Mucosa of stomach (tissue), 1 donor: Measurements from ENCODE around the gene ERBIN.
"Not testable (repeated sequence)": the region's sequence is repeated elsewhere in the genome, so short reads cannot be mapped to it uniquely, and the experiment has no call there.

Experiments used
- H3K27me3 ChIP-seq: one replicate; pipeline ENCODE4 v1.7.0; 2013; ENCODE audit warnings: mild to moderate bottlenecking, low read length; ENCODE audit not compliant: control insufficient read depth, insufficient read depth
- H3K36me3 ChIP-seq: one replicate; pipeline ENCODE4 v1.7.0; 2013; ENCODE audit warnings: low read length; ENCODE audit not compliant: control insufficient read depth, insufficient read depth
- H3K4me1 ChIP-seq: one replicate; pipeline ENCODE4 v1.7.0; 2013; ENCODE audit warnings: mild to moderate bottlenecking, low read length; ENCODE audit not compliant: control insufficient read depth, insufficient read depth
- H3K4me3 ChIP-seq: one replicate; pipeline ENCODE4 v1.7.0; 2013; ENCODE audit warnings: low read length
- H3K9ac ChIP-seq: one replicate; pipeline ENCODE4 v1.7.0; 2013; ENCODE audit warnings: mild to moderate bottlenecking, low read length, moderate library complexity
- H3K9me3 ChIP-seq: one replicate; pipeline ENCODE4 v1.7.0; 2013; ENCODE audit warnings: mild to moderate bottlenecking, low read length, moderate library complexity; ENCODE audit not compliant: control insufficient read depth
- donor health status: Pancreatic carcinoma.

The ERBIN gene

GRCh38 chr5:66039296-66039695, 112.9 kb downstream of the ERBIN start:
- no peaks in the 10 kb centered on the region for H3K27me3 ChIP-seq

GRCh38 chr5:66039701-66040100, 113.3 kb downstream of the ERBIN start:
- no peak overlapping the region for H3K9ac ChIP-seq
- H3K27me3 ChIP-seq, result no peaks in the 10 kb centered on the region
- H3K4me3 ChIP-seq, result no peak overlapping the region
- H3K4me1 ChIP-seq, result no peaks in the 10 kb centered on the region
- H3K9me3 ChIP-seq, result no peaks in the 10 kb centered on the region
- peaks cover 6% of the 10 kb centered on the region for H3K36me3 ChIP-seq

More at GRCh38 chr5:66039296-66039695, 112.9 kb downstream of the ERBIN start:
- peaks cover 4% of the 10 kb centered on the region for H3K36me3 ChIP-seq
- no peak overlapping the region for H3K4me3 ChIP-seq
- H3K4me1 ChIP-seq, result no peaks in the 10 kb centered on the region
- no peak overlapping the region for H3K9ac ChIP-seq
- H3K9me3 ChIP-seq, result no peaks in the 10 kb centered on the region

GRCh38 chr5:66041627-66042026, 115.3 kb downstream of the ERBIN start:
- H3K4me3 ChIP-seq, result no peak overlapping the region
- no peaks in the 10 kb centered on the region for H3K27me3 ChIP-seq
- H3K9me3 ChIP-seq, result no peaks in the 10 kb centered on the region
- H3K36me3 ChIP-seq, result peaks cover 8% of the 10 kb centered on the region
- no peak overlapping the region for H3K9ac ChIP-seq
- no peaks in the 10 kb centered on the region for H3K4me1 ChIP-seq

- Histone ChIP-seq H3K9me3 (no peaks in the 10 kb centered on the region), H3K4me1 (no peaks in the 10 kb centered on the region), H3K9ac (no peak overlapping the region), H3K4me3 (no peak overlapping the region), H3K36me3 (no peaks in the 10 kb centered on the region), H3K27me3 (no peaks in the 10 kb centered on the region)
Observed at GRCh38 chr5:66057239-66057638, 130.9 kb downstream of the ERBIN start.

GRCh38 chr5:66061320-66061719, 134.9 kb downstream of the ERBIN start:
- not testable (repeated sequence) for H3K9me3 ChIP-seq, H3K36me3 ChIP-seq, H3K27me3 ChIP-seq, H3K9ac ChIP-seq, H3K4me3 ChIP-seq, H3K4me1 ChIP-seq

- H3K9ac ChIP-seq, H3K4me3 ChIP-seq, H3K4me1 ChIP-seq, H3K36me3 ChIP-seq, H3K9me3 ChIP-seq, H3K27me3 ChIP-seq: not testable (repeated sequence)
Observed at GRCh38 chr5:66063061-66063460, 136.7 kb downstream of the ERBIN start.

- Histone ChIP-seq H3K4me1 (no peaks in the 10 kb centered on the region), H3K36me3 (no peaks in the 10 kb centered on the region), H3K27me3 (no peaks in the 10 kb centered on the region), H3K9ac (no peak overlapping the region), H3K4me3 (no peak overlapping the region), H3K9me3 (no peaks in the 10 kb centered on the region)
Observed at GRCh38 chr5:66066826-66067225, 140.5 kb downstream of the ERBIN start.

- no peak overlapping the region for H3K9ac ChIP-seq
- H3K27me3 ChIP-seq, result no peaks in the 10 kb centered on the region
- no peak overlapping the region for H3K4me3 ChIP-seq
- H3K36me3 ChIP-seq, result no peaks in the 10 kb centered on the region
- no peaks in the 10 kb centered on the region for H3K4me1 ChIP-seq
- no peaks in the 10 kb centered on the region for H3K9me3 ChIP-seq
Observed at GRCh38 chr5:66072031-66072430, 145.7 kb downstream of the ERBIN start.

GRCh38 chr5:66074901-66075300, 148.5 kb downstream of the ERBIN start:
- Histone ChIP-seq H3K9me3 (no peaks in the 10 kb centered on the region), H3K4me3 (no peak overlapping the region), H3K36me3 (no peaks in the 10 kb centered on the region), H3K27me3 (no peaks in the 10 kb centered on the region), H3K9ac (no peak overlapping the region), H3K4me1 (no peaks in the 10 kb centered on the region)

- no peak overlapping the region for H3K9ac ChIP-seq
- H3K36me3 ChIP-seq, result no peaks in the 10 kb centered on the region
- H3K27me3 ChIP-seq, result no peaks in the 10 kb centered on the region
- H3K9me3 ChIP-seq, result no peaks in the 10 kb centered on the region
- no peak overlapping the region for H3K4me3 ChIP-seq
- no peaks in the 10 kb centered on the region for H3K4me1 ChIP-seq
Observed at GRCh38 chr5:66080664-66081063, 154.3 kb downstream of the ERBIN start.

GRCh38 chr5:66089384-66089783, 163.0 kb downstream of the ERBIN start:
- Histone ChIP-seq H3K9ac (no peak overlapping the region), H3K4me1 (no peaks in the 10 kb centered on the region), H3K36me3 (no peaks in the 10 kb centered on the region), H3K9me3 (no peaks in the 10 kb centered on the region), H3K4me3 (no peak overlapping the region), H3K27me3 (no peaks in the 10 kb centered on the region)

GRCh38 chr5:66100851-66101250, 174.5 kb downstream of the ERBIN start:
- H3K4me1 ChIP-seq, result no peaks in the 10 kb centered on the region
- H3K4me3 ChIP-seq, result no peak overlapping the region
- H3K9me3 ChIP-seq, result no peaks in the 10 kb centered on the region
- no peaks in the 10 kb centered on the region for H3K36me3 ChIP-seq
- H3K9ac ChIP-seq, result no peak overlapping the region
- no peaks in the 10 kb centered on the region for H3K27me3 ChIP-seq

- Histone ChIP-seq H3K36me3 (no peaks in the 10 kb centered on the region), H3K4me1 (no peaks in the 10 kb centered on the region), H3K9ac (no peak overlapping the region), H3K27me3 (no peaks in the 10 kb centered on the region), H3K4me3 (no peak overlapping the region), H3K9me3 (no peaks in the 10 kb centered on the region)
Observed at GRCh38 chr5:66113160-66113559, 186.8 kb downstream of the ERBIN start.
